H9 (cell line): ENCODE measurements around the gene ZNF865. TPM values are rescaled to one million over a fixed set of nuclear protein-coding genes. Genes with fewer than 3 reads are reported as not detected.
A peak's percentile ranks its signal among the peaks of the same experiment; 100 is the strongest.

Experiments
- DNase-seq: peaks from one replicate; pipeline ENCODE4 v3.0.0-alpha.2; 2017
- H2AFZ ChIP-seq: one replicate; pipeline ENCODE4 v1.6.1; 2013; ENCODE audit warnings: mild to moderate bottlenecking, low read length, control low read depth, moderate library complexity
- H2AK5ac ChIP-seq: 2 replicates; pipeline ENCODE4 v1.6.1; 2013; ENCODE audit warnings: low read length, control low read depth, mixed read lengths; ENCODE audit not compliant: insufficient read length
- H2BK120ac ChIP-seq: one replicate; pipeline ENCODE4 v1.6.1; 2013; ENCODE audit warnings: low read depth, mild to moderate bottlenecking, low read length, control low read depth, inconsistent platforms; ENCODE audit not compliant: poor library complexity, severe bottlenecking
- H2BK12ac ChIP-seq: 2 replicates; pipeline ENCODE4 v1.6.1; 2013; ENCODE audit warnings: low read length, control low read depth, mixed read lengths, low read depth; ENCODE audit not compliant: insufficient read length
- H2BK15ac ChIP-seq: 2 replicates; pipeline ENCODE4 v1.6.1; 2013; ENCODE audit warnings: low read depth, low read length, control low read depth
- H2BK20ac ChIP-seq: one replicate; pipeline ENCODE4 v1.6.1; 2013; ENCODE audit warnings: low read depth, mild to moderate bottlenecking, low read length, control low read depth, inconsistent platforms; ENCODE audit not compliant: poor library complexity, severe bottlenecking
- H2BK5ac ChIP-seq: 2 replicates; pipeline ENCODE4 v1.6.1; 2013; ENCODE audit warnings: low read length, control low read depth, mixed read lengths; ENCODE audit not compliant: insufficient read length
- H3K14ac ChIP-seq: 2 replicates; pipeline ENCODE4 v1.6.1; 2013; ENCODE audit warnings: low read length, control low read depth; ENCODE audit not compliant: insufficient read depth
- H3K18ac ChIP-seq: 2 replicates; pipeline ENCODE4 v1.6.1; 2013; ENCODE audit warnings: low read depth, mild to moderate bottlenecking, mixed read lengths, low read length, control low read depth; ENCODE audit not compliant: insufficient read length
- H3K23ac ChIP-seq: 2 replicates; pipeline ENCODE4 v1.6.1; 2013; ENCODE audit warnings: low read length, control low read depth, mixed read lengths, low read depth; ENCODE audit not compliant: insufficient read length
- H3K23me2 ChIP-seq: 2 replicates; pipeline ENCODE4 v1.6.1; 2013; ENCODE audit warnings: low read depth, mild to moderate bottlenecking, mixed read lengths, low read length, control low read depth; ENCODE audit not compliant: insufficient read length, poor library complexity, severe bottlenecking
- H3K27ac ChIP-seq: 2 replicates; pipeline ENCODE4 v1.5.1; 2013; ENCODE audit warnings: low read length, control low read depth, mixed read lengths, low read depth; ENCODE audit not compliant: insufficient read length
- H3K27me3 ChIP-seq: 2 replicates; pipeline ENCODE4 v1.6.1; 2013; ENCODE audit warnings: low read length, control low read depth, inconsistent platforms; ENCODE audit not compliant: insufficient read depth
- H3K4ac ChIP-seq: 2 replicates; pipeline ENCODE4 v1.6.1; 2013; ENCODE audit warnings: low read depth, mild to moderate bottlenecking, control low read depth, inconsistent platforms, low read length, moderate library complexity
- H3K4me1 ChIP-seq: 2 replicates; pipeline ENCODE4 v1.6.1; 2013; ENCODE audit warnings: low read length, control low read depth, inconsistent platforms; ENCODE audit not compliant: insufficient read depth
- H3K4me2 ChIP-seq: 2 replicates; pipeline ENCODE4 v1.6.1; 2013; ENCODE audit warnings: low read length, control low read depth, mixed read lengths; ENCODE audit not compliant: insufficient read length, insufficient read depth
- H3K56ac ChIP-seq: 2 replicates; pipeline ENCODE4 v1.6.1; 2013; ENCODE audit warnings: low read depth, mild to moderate bottlenecking, mixed read lengths, low read length, control low read depth; ENCODE audit not compliant: insufficient read length
- H3K79me1 ChIP-seq: 2 replicates; pipeline ENCODE4 v1.6.1; 2013; ENCODE audit warnings: low read depth, mild to moderate bottlenecking, moderate library complexity, low read length, control low read depth, inconsistent platforms; ENCODE audit not compliant: insufficient read depth, poor library complexity, severe bottlenecking
- H3K79me2 ChIP-seq: 2 replicates; pipeline ENCODE4 v1.6.1; 2013; ENCODE audit warnings: low read length, control low read depth, inconsistent platforms; ENCODE audit not compliant: insufficient read depth
- H3K9ac ChIP-seq: 2 replicates; pipeline ENCODE4 v1.6.1; 2013; ENCODE audit warnings: low read length, control low read depth, mixed read lengths; ENCODE audit not compliant: insufficient read length; ENCODE audit errors: extremely low read depth
- H3K9me3 ChIP-seq: one replicate; pipeline ENCODE4 v1.6.1; 2013; ENCODE audit warnings: low read depth, low read length, inconsistent platforms; ENCODE audit not compliant: control insufficient read depth
- H3T11ph ChIP-seq: one replicate; pipeline ENCODE4 v1.6.1; 2013; ENCODE audit warnings: mild to moderate bottlenecking, low read length, control low read depth, inconsistent platforms
- H4K20me1 ChIP-seq: one replicate; pipeline ENCODE4 v1.6.1; 2013; ENCODE audit not compliant: control insufficient read depth, insufficient read length, insufficient read depth
- H4K5ac ChIP-seq: 2 replicates; pipeline ENCODE4 v1.6.1; 2013; ENCODE audit warnings: low read depth, mild to moderate bottlenecking, mixed read lengths, low read length, control low read depth; ENCODE audit not compliant: insufficient read length
- H4K8ac ChIP-seq: replicated peaks from 2 replicates; pipeline ENCODE4 v1.6.1; 2013; ENCODE audit warnings: low read length, control low read depth, mixed read lengths, low read depth; ENCODE audit not compliant: insufficient read length
- H4K91ac ChIP-seq: 2 replicates; pipeline ENCODE4 v1.6.1; 2013; ENCODE audit warnings: low read depth, mild to moderate bottlenecking, moderate library complexity, mixed read lengths, low read length, control low read depth; ENCODE audit not compliant: insufficient read length
- H3K27ac Mint-ChIP-seq, 3 experiments: 2 replicates in 2 of 3; 3 replicates in 1 of 3; pipeline ENCODE4 v1.8.0; 2020 to 2021; ENCODE audit warnings: mixed read lengths in 3 of 3, mild to moderate bottlenecking in 1 of 3, moderate library complexity in 1 of 3
- H3K27me3 Mint-ChIP-seq: 2 replicates; pipeline ENCODE4 v1.8.0; 2021; ENCODE audit warnings: low read depth, mild to moderate bottlenecking, moderate library complexity, mixed read lengths
- H3K36me3 Mint-ChIP-seq, 3 experiments: 2 replicates in 2 of 3; 3 replicates in 1 of 3; pipeline ENCODE4 v1.8.0; 2020 to 2021; ENCODE audit warnings: low read depth in 3 of 3, mixed read lengths in 3 of 3; ENCODE audit not compliant: insufficient read depth in 1 of 3
- H3K4me1 Mint-ChIP-seq, 2 experiments: 2 replicates each; pipeline ENCODE4 v1.8.0; 2020; ENCODE audit warnings: mixed read lengths in 2 of 2
- H3K4me3 Mint-ChIP-seq, 2 experiments: 2 replicates in 1 of 2; 3 replicates in 1 of 2; pipeline ENCODE4 v1.8.0; 2020 to 2021; ENCODE audit warnings: mild to moderate bottlenecking in 2 of 2, mixed read lengths in 2 of 2, moderate library complexity in 1 of 2
- H3K9me3 Mint-ChIP-seq, 2 experiments: 2 replicates in 1 of 2; 3 replicates in 1 of 2; pipeline ENCODE4 v1.8.0; 2020; ENCODE audit warnings: mild to moderate bottlenecking in 2 of 2, mixed read lengths in 2 of 2, moderate library complexity in 1 of 2
- WGBS: extraction: QIAGEN DNeasy Blood & Tissue Kit; methylation state at CpG from one replicate; pipeline ENCODE4 v1.1.7; 2013; ENCODE audit warnings: missing lambda C conversion rate, low lambda C conversion rate, mixed read lengths; ENCODE audit not compliant: insufficient read length; ENCODE audit errors: extremely low coverage; 5-methylcytosine and 5-hydroxymethylcytosine counted together
- total RNA-seq: library from RNA; stranded (reverse); gene quantifications from 2 replicates; pipeline ENCODE4 v1.2.1, GENCODE V29; 2021
- TF ChIP-seq, protein P1 (sequence below): fragments of 200-600 bp; sonication (generic); conservative IDR thresholded peaks from 3 replicates; pipeline ENCODE4 v1.8.0; 2021; ENCODE audit warnings: antibody characterized with exemption, mild to moderate bottlenecking

ZNF865 gene
- total RNA-seq, 1 experiment from 2014 or later: 14.3 TPM

DNA sequence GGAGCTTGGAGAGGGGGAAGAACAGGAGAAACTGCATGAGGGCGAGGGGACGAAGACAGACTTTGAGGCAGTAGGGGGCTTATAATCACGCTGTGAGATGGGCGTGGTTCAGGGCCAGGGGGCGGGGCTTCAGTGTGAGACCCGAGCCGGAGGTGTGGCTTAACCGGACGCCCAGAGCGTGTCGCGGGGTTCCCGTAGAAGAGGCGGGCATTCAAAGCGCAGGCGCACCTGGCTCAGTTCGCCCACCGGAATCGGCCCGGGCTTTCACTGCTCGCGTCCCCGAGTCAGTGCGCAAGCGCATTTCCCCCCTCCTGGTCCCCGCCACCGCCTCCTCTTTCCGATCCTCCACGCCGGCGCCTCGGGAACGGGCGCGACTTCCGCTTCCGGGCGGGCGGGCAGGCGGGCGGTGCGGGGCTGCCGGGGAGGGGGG, 225 bp upstream of the ZNF865 start:
- no peak overlapping the region for H3K56ac ChIP-seq
- no peak overlapping the region for H2AK5ac ChIP-seq
- no peak overlapping the region for H2BK20ac ChIP-seq
- no peaks in the 10 kb centered on the region for H3K27me3 Mint-ChIP-seq
- H2BK12ac ChIP-seq: no peak overlapping the region
- H3K4me2 ChIP-seq: peak overlapping the region; percentile 91
- H3K14ac ChIP-seq: peak overlapping the region; percentile 74
- H3K9me3 Mint-ChIP-seq: peaks cover 2 to 4% of the 10 kb centered on the region in 2 experiments; a peak in 1 of 5 replicates
- peaks cover 33% of the 10 kb centered on the region in 2 experiments for H3K4me1 Mint-ChIP-seq
- H3K4me1 ChIP-seq: peaks cover 4% of the 10 kb centered on the region; the same call in 1 of the 2 replicates
- H2BK120ac ChIP-seq: no peak overlapping the region
- no peak overlapping the region for H2AFZ ChIP-seq
- peak overlapping the region; percentile 74 to 87 for H3K4me3 Mint-ChIP-seq
- peak overlapping the region; percentile 91 for H3K27ac ChIP-seq
- H2BK15ac ChIP-seq: no peak overlapping the region
- peaks cover 4% of the 10 kb centered on the region for H3K79me1 ChIP-seq
- H3K9ac ChIP-seq: no peak overlapping the region
- WGBS: no CpG with 5 or more reads among the region's 43 CpGs
- no peak overlapping the region for H4K91ac ChIP-seq
- H4K20me1 ChIP-seq: no peaks in the 10 kb centered on the region
- no peaks in the 10 kb centered on the region for H3K9me3 ChIP-seq
- no peak overlapping the region for H3K4ac ChIP-seq
- H4K8ac ChIP-seq: no peak overlapping the region
- TF ChIP-seq, protein P1, sequence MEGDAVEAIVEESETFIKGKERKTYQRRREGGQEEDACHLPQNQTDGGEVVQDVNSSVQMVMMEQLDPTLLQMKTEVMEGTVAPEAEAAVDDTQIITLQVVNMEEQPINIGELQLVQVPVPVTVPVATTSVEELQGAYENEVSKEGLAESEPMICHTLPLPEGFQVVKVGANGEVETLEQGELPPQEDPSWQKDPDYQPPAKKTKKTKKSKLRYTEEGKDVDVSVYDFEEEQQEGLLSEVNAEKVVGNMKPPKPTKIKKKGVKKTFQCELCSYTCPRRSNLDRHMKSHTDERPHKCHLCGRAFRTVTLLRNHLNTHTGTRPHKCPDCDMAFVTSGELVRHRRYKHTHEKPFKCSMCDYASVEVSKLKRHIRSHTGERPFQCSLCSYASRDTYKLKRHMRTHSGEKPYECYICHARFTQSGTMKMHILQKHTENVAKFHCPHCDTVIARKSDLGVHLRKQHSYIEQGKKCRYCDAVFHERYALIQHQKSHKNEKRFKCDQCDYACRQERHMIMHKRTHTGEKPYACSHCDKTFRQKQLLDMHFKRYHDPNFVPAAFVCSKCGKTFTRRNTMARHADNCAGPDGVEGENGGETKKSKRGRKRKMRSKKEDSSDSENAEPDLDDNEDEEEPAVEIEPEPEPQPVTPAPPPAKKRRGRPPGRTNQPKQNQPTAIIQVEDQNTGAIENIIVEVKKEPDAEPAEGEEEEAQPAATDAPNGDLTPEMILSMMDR: no peak
- H3K27ac Mint-ChIP-seq: peak overlapping the region; percentile 68 to 99 (median 98); a peak in 5 of 7 replicates
- H3T11ph ChIP-seq: no peak overlapping the region
- no peak overlapping the region for H4K5ac ChIP-seq
- H3K18ac ChIP-seq: peak overlapping the region; percentile 68
- H2BK5ac ChIP-seq: no peak overlapping the region
- H3K79me2 ChIP-seq: no peaks in the 10 kb centered on the region; the same call in 1 of the 2 replicates
- no peak overlapping the region for H3K23ac ChIP-seq
- no peaks in the 10 kb centered on the region for H3K27me3 ChIP-seq
- DNase-seq: peak; percentile 97
- H3K23me2 ChIP-seq: peaks cover 8% of the 10 kb centered on the region
- peaks cover 14 to 25% (median 23%) of the 10 kb centered on the region in 3 experiments for H3K36me3 Mint-ChIP-seq
